IPS-NIHi7 (cell line): Measurements from ENCODE around the gene THRB.

Source experiments
- DNase-seq: peaks from one replicate; pipeline ENCODE4 v3.0.0; 2012; ENCODE audit warnings: mixed read lengths; ENCODE audit errors: extremely low spot score

THRB gene

DNA sequence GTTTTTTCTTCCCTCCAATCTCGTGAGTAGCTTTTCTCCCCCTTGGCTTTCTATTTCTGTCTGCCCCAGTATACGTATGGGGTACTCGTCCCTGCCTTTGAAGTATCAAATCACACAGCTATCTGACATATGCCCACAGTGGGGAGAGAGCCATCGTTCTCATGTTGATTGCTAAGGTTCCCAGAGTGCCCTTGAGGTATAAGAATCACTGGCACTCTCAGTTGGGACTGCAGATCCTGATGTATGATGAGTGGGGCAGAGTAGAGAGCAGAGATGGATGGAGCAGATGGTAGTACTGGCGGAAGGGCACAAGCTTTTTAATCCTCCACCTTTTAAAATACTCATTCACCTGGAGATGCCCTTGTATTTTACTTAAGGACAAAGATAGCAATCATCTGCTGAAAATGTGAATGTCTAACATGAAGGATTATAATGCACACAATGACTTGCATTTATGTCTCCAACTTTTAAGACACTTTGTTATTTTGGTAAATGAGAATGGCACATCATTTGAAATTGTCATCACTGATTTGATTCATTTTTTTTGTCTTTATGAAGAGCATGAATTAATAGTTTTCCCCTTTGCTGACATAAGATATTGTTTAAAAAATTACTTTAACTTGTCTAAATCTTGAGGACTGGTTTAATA is 310.0 kb downstream of the THRB start:
- DNase-seq, result no peak

DNA sequence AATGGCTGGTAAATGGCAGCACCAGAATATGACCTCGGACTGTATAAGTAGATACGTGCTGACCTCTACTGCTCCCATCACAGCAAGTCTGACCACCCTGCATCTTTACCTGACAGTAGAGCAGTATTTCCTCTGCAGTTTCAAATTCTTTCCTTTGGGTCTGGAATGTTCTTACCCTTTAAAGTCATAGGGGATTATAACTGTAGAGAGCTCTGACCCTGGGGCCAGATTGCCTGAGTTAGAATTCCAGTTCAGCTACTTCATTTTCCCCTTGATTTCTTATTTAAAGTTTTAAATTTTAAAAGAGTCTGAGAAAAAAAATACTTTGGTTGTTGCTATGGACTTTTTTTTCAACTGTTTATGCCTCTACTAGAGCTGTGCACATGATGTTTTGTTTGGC is 311.9 kb downstream of the THRB start:
- no peak for DNase-seq

- DNase-seq, result no peak
Observed at GRCh38 chr3:24181256-24181655, 313.4 kb downstream of the THRB start.

DNA sequence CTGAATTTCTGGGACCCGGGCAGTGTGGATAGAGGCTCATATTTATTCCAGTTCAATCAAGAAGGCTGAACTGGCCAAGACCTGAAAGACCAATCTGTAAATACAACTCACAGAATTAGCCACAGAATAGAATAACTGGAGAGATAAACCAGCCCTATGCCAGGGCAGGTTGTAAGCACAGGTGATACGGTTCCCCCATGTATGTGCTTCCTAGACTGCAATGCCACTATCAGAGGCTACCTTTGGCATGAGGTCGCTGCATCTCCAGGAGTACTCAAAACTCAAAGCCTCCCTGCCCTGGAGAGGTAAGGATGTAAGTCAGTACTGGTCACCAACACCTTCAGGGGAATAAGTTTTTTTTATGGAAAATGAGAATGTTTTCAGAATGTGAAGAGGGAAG is 314.0 kb downstream of the THRB start:
- DNase-seq, result no peak

DNA sequence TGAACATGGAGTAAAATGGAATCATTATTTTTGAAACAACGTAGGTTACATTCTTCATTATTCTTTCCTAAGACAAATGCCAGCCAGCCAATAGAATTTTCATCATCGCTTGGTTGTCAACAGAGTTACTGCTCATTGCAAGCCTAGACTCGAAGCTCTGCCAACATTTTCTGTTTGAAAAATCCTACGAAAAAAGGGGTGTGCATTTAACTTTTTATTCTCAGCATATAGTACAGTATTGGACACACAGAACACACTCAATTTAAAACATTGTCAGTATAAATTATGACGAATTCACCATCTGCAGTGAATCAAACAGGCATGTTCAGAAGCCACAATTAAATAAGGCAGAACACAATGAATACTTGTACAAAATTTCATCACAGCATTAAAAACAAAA is 317.4 kb downstream of the THRB start:
- DNase-seq, result no peak

GRCh38 chr3:24174614-24175013 is 320.0 kb downstream of the THRB start:
- DNase-seq, result no peak

GRCh38 chr3:24168977-24169376 is 325.7 kb downstream of the THRB start:
- DNase-seq, result no peak

DNA sequence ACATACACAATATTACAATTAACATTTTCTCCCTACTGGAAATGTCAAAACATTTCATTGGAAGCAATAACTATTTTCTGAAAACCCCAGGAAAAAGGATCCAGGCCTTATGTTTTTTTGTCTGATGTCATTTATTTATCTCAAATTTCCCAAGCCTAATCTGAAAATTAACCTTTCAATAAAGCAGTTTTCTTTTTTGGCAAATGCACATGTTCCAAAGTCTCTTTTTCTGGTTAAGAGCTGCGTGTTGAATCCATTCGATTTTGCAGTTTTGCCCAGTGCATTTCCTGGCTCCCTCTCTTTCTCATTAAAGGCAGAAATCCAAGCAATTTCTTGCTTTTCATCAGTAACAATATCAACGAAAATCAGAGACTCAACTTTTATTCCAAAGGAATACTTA is 327.2 kb downstream of the THRB start:
- no peak for DNase-seq

GRCh38 chr3:24166515-24166914 is 328.1 kb downstream of the THRB start:
- DNase-seq, result peak; percentile 20

DNA sequence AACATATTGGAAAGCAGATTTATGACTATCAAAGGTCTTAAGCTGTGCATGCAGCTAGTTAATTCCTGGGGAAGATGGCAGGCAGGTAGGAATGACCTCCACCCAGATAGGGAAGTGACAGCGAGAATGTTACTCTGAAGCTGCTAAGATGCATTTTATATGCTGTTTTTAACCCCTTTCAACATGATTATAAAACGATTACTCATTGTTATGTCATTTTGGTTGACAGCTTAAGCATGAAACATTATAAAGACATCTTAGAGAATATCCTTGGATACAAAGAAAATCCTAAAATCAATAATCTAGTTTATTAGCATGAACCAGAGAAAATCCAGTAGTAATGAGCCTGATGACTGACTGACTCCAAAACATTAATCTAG is 329.1 kb downstream of the THRB start:
- no peak for DNase-seq

DNA sequence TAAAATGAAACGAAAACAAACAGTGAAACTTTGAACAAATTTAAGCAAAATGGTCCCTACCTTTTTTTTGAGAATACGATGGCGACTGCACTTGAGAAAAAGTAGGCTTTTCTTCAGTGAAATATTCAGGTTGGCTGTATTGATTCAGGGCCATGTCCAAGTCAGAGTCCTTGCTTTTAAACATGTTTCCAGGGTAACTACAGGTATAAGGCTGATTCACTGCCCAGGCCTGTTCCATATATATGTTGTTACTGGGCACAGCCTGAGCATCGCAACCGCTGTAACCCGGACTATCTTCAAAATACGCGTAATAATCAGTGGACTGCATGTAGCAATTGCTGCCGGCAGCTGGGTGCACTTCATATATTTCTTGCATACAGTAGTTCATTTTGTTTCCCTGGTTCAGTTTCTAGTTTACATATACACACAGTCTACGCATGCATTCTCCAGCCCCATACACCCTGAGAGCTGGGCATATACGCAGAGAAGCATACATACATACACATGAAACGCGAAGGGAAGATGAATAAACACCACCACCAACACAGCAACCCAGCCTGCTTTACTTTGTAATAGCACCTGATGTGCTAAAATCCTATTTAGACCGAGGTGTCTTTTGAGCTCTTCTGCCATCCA is 329.6 kb downstream of the THRB start:
- DNase-seq, result no peak

DNA sequence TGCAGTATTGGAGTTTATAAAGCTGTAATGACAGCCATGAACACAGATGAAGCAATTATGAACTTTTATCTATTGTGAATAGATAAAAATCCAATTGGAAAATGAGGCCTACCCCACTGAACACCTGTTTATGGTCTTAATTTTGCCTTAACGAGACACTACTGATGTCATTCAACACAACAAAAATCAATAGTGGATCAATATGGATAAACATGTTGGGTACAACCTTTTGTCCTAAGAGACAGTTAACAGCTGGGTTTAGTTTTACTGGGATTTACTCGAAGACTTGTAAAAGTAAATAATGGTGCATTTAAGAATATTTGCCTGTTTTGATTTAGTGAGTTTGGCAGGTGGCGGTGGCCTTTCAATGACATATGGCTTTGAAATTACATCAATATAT is 331.7 kb downstream of the THRB start:
- DNase-seq, result no peak

- DNase-seq, result peak; percentile 25
Observed at GRCh38 chr3:24161841-24162240, 332.8 kb downstream of the THRB start.

DNA sequence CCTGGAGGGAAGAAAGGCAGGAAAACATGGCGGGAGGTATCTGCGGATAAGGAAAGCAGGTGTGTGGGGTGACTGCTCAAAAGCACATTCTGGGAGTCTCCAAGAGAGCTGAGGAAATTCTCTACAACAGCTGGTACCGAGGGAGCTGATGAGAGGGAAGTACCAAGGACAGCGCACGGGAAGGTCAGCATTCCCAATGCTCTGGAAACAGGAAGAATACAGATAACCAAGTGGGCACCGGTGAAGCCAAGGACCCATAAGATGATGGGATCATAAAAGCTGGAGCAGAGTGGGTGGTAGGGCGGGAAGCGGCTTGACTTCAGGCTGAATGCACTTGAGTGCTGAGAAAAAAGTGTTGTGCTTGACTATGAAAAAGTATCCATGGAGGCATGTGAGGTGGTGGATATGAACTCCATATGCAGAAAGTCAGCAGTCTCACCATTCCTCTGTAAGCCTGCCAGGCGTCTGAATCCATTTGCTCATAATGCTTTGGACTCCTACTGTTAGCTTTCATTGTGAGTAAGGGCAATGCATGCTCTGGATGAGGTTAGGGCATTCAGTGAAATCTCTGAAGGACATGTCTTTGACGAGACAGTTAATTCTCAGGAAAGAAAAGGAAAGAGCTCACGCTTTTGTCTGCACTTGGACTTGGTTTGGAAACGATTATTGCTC is 334.1 kb downstream of the THRB start:
- peak; percentile 62 for DNase-seq

- no peak for DNase-seq
Observed at GRCh38 chr3:24158761-24159454, 335.7 kb downstream of the THRB start.

GRCh38 chr3:24157106-24157505 is 337.5 kb downstream of the THRB start:
- DNase-seq, result no peak

- DNase-seq, result no peak
Observed at GRCh38 chr3:24156466-24156865, 338.2 kb downstream of the THRB start.

DNA sequence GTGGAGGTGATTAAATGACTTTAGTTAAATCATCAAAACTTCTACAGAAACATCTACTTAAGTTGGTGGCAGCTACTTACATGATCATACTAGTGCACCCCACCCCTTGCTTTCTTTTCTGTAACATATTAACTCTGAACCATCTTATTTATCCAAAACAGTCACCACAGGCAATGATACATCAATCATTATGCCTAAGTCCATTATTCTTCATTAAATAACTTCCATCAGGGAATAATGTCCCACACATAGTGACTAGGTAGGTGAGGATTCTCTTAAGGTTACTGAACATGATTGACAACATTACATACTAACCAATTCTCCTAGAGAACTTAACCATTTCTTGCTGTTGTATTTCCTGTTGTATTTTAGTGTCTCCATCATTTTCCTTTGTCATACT is 339.4 kb downstream of the THRB start:
- DNase-seq, result no peak

DNA sequence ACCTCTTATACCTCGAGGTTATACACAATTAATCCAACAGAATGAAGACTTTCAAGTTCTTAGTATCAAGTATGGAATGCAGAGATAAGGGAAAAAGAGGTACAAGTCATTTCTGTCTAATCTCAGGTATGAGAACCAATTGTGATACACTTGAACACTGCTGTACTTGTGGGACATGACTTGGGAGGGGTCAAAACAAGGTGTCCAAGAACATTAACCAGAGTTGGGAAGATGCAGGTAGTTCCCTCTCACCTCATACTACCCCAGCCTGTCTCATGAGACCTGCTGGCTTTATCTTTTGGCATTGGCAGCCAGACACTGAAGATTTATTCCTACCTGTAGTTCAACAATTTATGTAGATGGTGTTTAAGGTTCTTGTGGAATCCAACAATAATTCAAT is 339.9 kb downstream of the THRB start:
- DNase-seq, result no peak

DNA sequence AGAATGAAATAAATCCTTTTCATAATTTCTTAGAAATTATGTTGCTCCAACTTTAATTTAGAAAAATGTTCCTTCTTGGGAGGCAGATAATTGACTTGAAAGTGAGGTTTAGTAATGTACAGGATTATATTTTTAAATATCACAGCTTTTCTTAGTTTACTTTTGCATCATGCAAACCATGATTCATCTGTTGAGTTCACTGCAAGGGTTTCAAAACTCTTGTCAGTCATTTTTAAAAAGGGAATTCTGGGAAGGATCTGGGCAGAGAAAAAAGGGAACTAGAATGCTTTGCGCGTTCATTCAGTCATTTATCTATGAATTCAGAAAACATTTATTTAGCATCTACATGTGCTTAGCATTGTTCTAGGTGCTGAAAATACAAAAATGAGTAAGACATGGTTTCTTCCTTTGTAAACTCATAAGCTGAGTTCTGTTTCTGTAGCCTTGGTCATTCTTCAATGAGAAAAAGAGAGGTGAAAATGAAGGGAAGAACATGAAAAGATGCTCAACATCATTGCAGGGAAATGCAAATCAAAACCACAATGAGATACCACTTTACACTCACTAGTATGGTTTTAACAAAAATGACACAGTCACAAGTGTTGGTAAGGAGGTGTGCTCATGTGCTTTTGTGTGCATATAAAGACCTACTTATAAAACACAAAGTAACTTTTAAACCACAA is 340.5 kb downstream of the THRB start:
- no peak for DNase-seq

DNA sequence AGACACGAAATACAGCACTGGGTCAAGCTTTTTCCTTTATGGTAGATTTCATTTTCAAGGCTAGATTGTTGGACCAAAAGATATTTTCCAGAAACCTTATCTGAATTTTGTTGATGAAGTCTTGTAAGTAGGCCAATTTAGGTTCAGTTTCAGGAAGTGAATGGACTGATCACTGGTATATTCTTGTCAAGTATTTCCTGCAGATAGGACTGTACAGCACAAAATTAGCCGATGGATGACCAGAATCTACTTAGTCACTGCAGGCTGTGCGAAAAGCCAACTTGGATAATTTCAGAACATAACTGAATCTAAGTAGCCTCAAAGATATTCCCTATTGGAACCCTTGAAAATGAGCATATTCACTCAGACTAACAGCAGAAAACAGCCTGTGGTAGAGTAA is 343.1 kb downstream of the THRB start:
- no peak for DNase-seq

DNA sequence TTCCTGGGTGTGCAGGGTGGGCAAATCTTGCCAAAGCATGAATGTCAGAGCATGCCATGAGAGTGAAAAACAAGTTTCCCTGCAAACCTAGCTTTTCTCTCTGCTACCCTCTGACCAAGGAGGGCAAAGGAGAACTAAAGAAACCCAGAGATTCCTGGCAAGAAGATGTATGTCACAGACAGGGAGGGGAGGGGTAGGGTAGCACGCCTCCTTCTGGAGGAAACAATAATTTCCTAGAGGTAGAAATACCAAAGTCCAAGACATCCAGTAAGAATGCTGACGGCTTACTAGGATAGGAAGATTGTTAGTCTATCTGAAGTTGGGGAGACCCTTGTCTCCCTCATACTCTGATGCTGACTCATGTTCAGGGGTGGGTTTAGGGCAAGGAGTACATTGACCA is 345.6 kb downstream of the THRB start:
- DNase-seq, result peak; percentile 71
